GM19397 (cell line): ENCODE measurements around the gene EXOSC5.
"Not testable (repeated sequence)": the region's sequence is repeated elsewhere in the genome, so short reads cannot be mapped to it uniquely, and the experiment has no call there.

Experiments used
- ATAC-seq: cut with Tn5 transposase; IDR thresholded peaks from one replicate; pipeline ENCODE4 v1.9.1; 2021; ENCODE audit warnings: mild to moderate bottlenecking, moderate library complexity; ENCODE audit not compliant: unreplicated experiment

Gene EXOSC5

DNA sequence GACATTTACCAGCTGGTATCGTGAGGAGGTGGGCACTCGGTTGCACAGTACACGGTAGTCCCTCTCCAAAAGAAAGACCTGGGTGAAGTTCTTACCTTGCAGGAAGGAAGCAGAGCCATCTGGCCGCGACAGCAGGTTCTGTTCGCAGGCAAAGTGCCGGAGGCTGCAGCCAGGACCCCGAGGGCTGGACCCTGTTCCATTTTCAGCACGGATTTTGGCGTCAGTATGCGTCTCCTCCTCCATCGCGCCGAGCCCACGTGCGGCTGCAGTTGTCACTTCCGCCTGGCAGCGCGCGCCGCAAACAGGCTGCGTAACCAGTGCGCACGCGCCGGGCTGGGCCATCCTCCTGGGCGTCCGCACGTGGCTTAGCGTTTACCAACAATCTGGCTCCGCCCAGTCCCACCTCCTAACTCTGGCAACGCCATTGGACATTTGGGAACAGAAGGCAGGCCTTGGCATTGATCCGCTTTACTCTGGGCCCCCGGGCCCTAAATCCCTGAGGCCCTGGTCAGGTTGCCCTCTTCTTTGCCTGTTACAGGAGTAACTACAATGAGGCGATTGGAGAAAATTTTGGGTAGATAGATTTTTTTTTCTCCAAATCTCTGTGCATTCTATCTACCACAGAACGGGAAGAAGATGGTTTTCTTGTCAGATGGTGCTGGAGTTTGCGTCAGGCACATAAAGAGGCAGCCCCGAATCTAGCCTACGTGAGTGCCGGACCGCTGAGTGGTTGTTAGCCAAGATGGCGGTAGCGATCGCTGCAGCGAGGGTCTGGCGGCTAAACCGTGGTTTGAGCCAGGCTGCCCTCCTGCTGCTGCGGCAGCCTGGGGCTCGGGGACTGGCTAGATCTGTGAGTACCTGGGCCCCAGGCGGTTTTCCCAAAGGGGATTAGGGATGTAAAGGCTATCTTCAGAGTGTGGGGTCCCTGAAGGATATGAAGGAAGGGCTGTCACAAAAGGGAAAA, at the start of gene EXOSC5, which contains the start of gene BCKDHA:
Gene EXOSC5 (minus strand): TSS at position 274 of the 964 bp plus-strand sequence. CDS start 31 bp downstream, at position 243.
Gene BCKDHA (plus strand): TSS at position 733 of the 964 bp plus-strand sequence. CDS start 10 bp downstream, at position 743.
- peak; percentile 95 for ATAC-seq

DNA sequence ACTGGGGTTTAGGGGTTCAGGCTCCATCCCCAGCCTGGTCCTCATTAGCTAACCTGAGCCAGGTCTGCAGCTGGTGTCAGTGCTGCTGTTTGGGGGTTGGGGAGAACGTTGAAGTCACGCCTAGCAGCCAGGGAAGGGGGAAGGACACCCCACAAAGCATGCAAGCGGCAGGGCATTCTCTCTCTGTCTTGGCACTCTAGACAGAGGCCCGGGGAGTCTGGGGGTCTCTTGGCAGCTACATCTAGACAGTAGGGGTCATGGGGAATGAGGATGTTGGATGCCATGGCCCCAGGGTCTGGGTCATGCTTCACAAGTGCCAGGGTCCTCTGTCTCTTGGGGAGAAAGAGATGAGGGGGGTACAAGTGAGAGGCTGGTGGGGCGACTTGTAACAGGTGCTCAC, 48.4 kb upstream of the EXOSC5 start:
- no peak for ATAC-seq

- no peak for ATAC-seq
Observed at GRCh38 chr19:41443813-41444455, 46.8 kb upstream of the EXOSC5 start.

DNA sequence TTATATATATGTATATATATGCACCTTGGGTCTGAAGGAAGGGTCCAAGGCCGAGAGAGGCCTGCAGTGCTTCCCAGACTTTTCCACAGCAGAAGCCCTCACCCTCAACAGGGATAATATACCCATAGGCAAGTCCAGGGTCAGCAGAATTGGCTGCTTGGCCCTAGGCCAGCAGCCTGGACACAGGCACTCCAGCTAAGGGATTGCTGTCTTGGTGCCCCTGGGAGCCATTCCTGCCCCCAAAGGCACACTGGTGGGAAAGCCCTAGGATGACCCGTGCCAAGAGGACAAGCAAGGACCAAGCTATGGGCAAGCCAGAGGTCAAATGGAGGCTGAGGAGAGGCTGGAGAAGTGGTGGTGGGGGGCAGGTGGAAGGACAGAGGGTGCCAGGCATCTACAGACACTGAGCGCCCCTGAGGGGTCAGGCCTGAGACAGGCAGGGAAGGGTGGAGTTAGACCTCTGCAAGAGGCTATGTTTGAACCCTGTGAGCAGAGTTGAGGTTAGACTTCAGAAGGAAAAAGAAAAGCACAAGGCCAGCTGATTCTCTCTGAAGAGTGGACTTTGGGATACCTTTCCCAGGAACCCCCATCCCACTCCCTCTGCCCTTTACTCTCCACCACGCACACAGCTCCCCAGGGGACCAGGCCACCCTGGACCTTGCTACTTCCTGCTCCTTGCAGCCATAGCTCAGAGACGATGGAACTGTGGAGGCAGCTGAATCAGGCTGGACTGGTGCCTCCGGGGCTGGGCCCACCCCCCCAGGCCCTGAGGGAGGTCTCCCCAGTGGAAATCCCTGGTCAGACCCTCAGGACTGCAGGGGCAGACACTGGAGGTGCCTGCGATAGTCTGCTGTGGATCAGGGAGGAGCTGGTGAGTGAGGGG, 45.6 kb upstream of the EXOSC5 start, which contains the start of gene ERICH4:
Gene ERICH4 (plus strand): TSS at position 684 of the 883 bp plus-strand sequence. CDS start 14 bp downstream, at position 698.
- no peak for ATAC-seq

- no peak for ATAC-seq
Observed at GRCh38 chr19:41441321-41441945, 44.3 kb upstream of the EXOSC5 start.

GRCh38 chr19:41439441-41440222, 42.5 kb upstream of the EXOSC5 start, which contains the start of gene DMAC2:
Gene DMAC2, minus strand, starts transcription at chr19:41439912. Its CDS starts 13 bp downstream, at chr19:41439899.
- peak; percentile 92 for ATAC-seq

DNA sequence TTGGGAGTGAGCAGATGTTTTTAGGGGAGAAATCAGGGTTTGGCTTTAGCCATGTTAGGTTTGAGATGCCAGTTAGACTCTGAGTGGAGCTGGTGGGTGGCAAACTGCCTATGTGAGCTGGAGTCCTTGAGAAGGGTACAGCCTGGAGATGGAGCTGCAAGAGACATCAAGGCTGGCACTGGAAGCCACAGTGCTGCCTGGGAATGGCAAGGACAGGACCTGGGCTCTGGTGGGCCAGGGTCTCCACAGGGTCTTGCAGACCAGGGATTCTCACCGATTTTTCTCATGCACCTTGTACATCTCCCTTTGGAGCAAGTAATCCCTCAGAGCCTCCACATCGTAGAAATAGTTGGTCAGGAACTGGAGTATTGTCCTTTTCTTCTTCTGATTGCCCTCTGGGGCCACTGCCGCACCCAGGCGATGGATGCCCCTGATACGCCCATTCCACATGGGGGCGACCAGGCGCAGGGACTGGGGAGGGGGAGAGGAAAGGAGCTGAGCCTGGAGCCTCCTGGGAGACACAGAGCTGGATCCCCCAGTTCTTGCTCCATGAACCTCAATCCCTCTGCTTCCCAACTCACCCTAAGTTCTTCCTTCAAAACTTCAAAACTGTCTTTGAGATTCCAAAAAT, 40.9 kb upstream of the EXOSC5 start:
- no peak for ATAC-seq

- ATAC-seq, result no peak
Observed at GRCh38 chr19:41436674-41436951, 39.5 kb upstream of the EXOSC5 start.

GRCh38 chr19:41435936-41436673, 38.9 kb upstream of the EXOSC5 start:
- ATAC-seq, result no peak

- ATAC-seq, result not testable (repeated sequence)
Observed at GRCh38 chr19:41435376-41435775, 38.2 kb upstream of the EXOSC5 start.

DNA sequence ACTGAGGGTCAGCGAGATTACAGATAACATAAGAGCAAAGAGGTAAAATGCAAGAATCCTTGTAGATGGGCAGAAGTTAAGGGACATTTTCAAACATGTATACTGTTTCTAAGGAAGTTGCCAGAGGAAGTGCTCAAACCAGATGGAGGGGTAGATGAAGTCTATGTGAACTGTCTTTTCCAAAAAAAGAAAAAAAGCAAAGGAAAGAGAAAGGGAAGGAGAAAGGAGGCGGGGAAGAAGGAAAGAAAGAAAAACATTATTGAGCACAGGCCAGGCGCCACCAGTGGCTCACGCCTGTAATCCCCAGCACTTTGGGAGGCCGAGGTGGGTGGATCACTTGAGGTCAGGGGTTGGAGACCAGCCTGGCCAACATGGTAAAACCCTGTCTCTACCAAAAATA, 37.3 kb upstream of the EXOSC5 start:
- no peak for ATAC-seq

GRCh38 chr19:41433171-41433570, 36.0 kb upstream of the EXOSC5 start:
- no peak for ATAC-seq

DNA sequence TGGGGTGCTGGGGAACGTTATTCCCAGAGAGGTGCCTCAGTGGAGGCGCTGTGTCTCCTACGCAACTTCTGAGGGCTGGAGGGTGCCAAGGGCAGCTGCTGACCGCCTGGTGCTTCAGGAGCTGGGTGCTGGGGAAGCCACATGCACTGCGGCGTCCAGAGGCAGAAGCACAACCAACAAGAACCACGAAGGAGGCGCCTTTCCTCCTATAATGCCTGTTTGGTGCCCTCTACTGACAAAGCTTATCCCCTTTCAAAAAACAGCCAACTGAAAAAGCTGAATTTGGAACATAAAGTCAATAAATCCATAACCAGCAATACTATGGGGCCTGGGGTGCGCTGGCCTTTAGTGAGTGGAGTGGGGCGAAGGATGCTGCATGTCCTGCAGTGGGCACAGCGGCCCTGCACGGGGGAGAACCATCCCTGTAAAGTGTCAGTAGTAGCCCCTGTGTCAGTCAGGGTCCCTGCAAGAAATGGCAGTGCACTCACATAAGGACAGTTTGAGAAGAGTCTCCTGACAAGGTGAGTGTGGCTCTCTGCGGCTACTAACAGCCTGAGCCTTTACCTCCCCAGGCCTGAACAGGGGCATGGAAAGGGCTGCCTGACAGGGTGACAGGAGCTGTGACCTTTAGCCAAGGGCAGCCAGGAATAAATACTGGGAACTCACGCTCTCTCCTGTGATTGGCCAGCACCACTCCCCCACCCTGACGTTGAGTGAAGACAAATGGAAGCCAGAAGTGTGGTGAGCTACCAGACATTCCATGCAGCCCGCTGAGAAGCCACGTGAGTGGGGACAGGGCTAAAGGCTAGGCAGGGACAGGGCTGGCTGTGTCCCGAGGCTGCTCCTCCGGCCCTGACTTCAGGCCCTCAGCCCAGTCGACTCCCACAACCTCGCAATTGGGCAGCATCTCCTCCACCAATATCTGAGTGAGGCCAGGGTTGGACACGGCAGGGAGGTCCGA, 34.5 kb upstream of the EXOSC5 start:
- no peak for ATAC-seq

GRCh38 chr19:41430922-41431321, 33.8 kb upstream of the EXOSC5 start:
- ATAC-seq, result no peak

DNA sequence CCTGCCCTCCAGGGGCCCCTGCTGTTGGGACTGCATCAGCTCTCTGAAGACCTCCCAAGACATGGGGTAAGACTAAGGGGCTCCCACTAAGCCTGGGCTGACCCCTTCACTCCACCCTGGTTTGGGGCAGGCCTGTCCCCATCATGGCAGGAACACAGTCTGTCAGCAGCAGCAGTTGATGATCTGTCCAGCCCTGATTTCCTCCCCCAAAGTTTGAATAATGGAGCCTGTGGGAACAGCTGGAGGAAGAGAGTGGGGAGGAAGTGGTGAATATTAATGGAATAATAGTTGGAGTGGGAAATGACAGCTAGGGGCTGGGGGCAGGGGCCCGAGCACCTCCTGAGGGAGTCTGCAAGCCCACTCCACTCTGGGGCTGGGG, 31.3 kb upstream of the EXOSC5 start:
- no peak for ATAC-seq

DNA sequence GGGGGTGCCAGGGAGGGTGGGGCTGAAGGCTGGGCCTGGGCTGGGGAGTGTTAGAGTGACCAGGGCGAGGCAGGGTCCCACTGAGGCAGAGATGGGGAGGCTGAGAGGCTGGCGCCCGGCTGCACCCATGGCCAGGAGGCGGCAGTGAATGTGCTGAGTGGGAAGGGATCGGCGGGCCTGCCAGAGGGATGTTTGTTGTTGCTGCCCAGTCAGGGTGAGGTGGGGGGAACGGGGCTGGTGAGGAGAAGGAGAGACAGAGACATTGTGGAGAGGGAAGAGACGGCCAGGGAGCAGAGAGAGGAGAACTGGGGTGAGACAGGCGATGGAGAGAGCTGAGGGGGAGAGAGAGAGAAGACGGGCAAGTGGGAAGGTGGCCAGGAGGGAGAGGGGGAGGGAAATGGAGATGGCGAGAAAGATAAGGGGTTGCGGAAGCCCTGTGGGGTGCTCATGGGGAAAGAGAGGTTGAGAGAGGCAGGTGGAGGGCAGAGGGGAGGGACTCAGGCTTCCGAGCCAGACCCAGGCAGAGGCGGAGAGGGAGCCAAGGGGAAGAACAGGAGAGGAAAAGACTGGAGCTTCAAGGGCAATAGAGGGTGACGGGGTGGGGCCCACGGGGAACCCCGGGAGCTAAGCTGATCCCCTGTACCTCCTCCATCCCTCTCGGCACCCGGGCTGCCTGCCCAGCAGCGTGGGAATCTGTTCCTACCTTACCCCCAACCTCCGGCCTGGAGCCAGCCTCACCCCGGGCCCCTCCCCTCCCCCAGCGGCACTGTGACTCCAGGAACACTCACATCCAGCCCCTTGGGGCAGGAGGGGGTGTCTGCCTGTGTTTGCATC, 30.7 kb upstream of the EXOSC5 start:
- no peak for ATAC-seq
